ENCODE measurements around the gene CBX6.

Gene CBX6

GRCh38 chr22:38834991-38835390, 37.0 kb downstream of the CBX6 start:
- no peak for DNase-seq

DNA sequence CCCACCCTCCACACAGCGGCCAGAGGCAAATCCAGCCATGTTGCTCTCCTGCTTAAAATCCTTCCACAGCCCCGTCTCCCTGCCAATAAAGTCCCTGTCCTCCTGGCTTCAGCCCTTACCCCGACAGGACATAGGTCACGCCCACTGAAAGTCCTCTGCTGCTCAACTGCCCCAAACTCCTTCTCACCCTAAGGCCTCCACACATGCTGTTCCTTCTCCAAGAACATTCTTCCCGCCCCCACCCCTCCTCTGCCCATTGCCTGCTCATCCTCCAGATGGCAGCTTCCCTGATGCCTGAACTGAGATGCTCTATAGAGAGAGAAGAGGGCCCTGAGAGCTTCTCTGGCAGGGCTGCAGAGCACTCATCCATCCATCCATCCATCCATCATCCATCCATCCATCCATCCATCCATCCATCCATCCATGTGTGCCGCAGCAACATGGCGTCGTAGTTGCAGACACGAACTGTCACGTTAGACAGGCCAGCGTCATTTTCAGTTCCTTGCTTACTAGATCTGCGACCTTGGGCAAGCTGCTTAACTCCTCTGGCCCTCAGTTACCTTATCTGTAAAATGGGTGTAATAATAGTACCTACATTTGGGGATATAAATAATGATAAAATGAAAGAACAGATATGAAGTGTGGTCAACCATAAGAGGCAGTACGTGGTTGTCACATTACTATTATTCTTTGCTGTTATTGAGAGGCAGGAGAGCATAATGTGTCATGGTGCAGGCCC, 37.6 kb downstream of the CBX6 start:
- no peak for DNase-seq

GRCh38 chr22:38833061-38833460, 39.0 kb downstream of the CBX6 start:
- no peak for DNase-seq

DNA sequence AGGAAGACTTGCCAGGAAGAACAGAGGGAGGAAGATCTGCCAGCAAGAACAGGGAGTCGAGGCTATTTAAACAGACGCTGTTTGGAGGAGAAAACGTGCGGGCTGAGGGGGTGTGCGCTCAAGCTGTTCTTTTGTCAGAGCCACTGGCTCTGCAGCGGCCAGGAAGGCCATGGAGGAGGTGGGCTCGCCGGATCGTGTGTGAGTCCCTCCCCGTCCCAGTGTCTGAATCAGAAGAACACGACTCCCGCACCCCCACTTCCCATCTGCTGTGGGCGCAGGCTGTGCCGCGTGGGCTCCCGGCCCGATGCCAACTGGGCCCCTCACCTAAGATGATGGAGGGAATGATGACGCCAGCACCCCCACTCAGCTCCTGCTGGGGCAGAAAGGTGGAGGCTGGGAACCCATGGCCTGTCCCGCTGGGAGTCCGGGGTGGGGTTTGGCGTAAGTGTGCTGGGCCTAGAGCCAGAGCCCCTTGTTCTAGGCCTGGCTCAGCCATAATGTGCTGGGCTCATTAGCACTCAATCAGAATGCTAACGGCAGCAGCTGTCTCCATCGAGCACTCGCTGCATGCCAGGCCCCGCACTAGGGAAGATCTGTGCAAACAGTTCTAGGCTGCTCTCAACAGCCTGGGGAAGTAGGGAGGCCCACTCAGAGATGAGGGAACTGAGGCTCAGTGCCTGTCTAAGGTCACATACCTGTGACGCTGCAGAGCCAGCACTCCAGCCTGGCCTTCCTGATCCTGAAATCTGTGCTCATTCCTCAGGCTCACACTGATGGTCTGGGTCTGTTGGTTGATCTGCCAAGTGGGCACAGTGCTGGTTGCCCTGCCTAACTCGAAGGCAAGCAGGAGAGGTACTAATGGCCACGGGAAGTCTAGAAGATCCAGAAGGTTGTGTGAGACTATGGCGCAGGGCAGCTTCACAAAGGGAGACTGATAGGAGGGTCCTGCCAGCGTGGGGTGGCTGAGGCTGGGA, 39.7 kb downstream of the CBX6 start:
- no peak for DNase-seq

DNA sequence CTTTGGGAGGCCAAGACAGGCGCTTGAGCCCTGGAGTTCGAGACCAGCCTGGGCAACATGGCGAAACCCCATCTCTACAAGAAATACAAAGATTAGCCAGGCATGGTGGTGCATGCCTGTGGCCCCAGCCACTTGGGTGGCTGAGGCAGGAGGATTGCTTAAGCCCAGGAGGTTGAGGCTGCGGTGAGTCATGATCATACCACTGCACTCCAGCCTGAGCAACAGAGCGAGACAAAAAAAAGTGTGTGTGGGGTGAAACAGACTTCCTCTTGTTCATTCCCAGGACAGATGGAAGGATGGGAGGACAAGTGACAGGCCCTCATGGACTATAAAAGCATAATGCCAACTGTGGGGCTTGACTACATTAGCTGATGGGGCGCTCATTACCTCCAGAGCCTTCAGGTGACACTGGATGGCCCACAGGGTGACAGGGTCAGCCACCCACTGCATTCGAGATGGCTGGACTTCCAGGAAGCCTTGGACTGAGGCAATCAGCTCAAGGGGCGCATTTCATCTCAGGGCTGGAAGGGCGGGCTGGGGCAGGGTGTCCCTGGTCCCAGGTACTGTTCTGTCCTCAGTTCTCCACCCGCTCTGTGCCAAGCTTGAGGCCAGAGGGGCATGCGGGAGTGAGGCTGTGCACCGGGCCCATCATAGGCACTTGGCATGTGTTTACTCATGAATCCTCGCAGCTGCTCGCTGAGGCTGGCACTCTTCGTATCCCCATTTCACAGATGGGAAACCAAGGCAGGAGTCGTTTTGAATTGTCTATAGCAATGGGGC, 40.7 kb downstream of the CBX6 start:
- DNase-seq = no peak

GRCh38 chr22:38830845-38831108, 41.2 kb downstream of the CBX6 start:
- DNase-seq = no peak

DNA sequence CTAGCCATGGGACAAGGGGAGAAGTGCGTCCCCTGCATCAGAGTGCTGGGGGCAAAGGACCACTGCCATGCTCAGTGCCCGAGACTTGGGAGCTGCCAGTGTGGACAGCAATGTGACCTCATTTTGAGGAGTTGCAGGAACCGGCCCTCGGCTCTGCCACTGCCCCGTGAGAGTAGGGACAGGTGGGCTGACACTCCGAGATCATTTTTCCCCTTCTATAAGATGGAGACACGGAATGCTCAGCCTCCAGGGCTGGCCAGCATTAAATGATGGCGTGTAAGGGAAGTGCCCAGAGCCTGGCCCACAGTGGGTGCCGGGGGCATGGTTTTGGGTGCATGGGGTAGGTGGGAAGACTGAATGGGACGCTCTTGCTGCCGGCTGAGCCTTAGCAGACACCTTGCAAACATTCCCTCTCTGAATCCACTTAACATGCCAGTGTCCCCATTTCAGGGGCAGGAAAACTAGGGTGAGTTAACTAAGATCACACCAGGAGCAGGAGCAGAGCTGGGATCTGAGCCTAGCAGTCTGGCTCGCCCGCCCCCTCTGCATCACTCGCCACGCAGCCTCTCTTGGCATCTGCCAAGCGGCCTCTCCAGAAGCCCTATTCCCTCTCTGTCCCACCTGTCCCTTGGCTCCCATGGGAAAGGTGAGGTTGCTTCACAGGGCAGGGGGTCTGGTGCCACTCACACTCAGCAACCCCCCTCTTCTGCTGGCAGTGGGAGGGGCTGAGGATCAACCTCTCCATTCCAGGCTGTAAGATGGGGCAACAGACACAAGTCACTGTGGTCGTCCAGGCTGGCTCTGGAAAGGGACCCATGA, 41.8 kb downstream of the CBX6 start:
- no peak for DNase-seq

DNA sequence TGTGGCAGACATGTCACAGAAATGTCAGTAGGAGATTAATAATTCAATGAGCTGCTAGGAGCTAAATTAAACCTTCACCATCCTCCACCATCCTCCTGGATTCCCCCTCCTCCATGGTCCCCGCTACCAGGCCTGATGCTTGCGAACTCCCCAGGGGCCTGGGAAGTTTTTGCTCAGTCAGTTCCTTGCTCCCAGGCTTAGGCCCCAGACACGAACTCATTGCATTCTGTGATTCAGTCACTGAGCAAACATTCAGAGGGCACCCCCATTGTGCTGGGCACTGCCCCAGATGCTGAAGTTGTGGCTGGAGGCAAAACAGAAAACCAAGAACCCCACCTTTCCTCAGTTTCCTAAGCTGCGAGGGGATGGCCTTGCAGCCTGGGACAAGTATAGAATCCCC, 42.5 kb downstream of the CBX6 start:
- DNase-seq = no peak

- no peak for DNase-seq
Observed at GRCh38 chr22:38828616-38829205, 43.3 kb downstream of the CBX6 start.

DNA sequence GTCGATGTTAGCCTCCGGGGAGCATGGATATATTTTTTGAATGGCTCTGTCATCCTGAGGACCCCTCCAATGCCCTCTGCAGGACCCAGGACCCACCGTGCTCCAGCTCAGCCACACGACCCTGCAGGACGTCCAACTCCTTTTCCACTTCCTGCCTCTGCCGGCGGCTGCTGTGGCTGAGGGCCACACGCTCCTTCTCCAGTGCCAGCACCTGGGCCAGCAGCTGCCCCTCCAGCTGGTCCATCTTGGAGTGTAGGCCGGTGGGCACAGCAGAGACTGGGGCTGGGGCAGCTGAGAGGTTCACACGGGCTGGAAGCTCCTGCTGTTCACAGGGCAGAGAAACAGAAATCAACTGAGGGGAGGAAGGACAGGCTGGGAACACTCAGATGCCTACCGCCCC, 43.8 kb downstream of the CBX6 start:
- DNase-seq = no peak

- no peak for DNase-seq
Observed at GRCh38 chr22:38827510-38827909, 44.5 kb downstream of the CBX6 start.

- DNase-seq = no peak
Observed at GRCh38 chr22:38826801-38827200, 45.2 kb downstream of the CBX6 start.

- no peak for DNase-seq
Observed at GRCh38 chr22:38826386-38826785, 45.6 kb downstream of the CBX6 start.

DNA sequence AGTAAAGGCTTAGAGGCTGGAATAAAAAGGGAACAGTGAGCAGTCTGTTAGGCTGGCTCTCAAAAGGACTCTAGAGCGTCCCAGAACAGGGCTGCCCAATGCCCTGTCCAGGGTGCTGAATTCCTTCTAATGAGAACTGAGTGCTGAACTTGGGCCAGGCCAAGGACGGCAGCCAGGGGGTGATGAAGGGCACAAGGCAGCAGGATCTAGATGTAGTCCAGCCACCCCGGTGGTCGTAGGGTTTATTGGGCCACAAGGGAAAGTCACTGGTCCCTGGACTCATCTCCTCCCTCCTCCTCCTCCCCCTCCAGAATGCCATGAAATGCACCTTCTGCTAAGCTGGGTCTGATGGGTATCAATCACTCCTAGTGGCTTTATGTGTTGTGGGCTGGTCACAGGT, 47.4 kb downstream of the CBX6 start:
- peak; percentile 11 for DNase-seq

DNA sequence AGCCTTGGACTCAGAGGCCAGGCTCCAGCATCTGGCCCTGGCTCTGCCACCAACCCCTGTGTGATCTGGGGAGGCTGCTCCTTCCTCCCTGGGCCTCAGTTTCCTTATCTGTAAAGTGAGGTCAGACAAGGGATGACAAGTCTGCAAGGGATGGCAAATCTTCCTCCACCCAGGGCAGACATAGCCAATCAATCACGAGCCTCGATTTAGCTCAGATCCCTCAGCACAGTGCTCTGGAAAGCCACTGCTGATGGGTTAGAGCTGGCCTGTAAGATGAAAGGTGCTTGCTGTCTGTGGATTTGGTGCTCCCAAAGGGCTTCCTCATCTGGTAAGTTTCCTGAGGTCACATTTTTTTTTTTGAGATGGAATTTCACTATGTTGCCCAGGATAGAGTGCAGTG, 48.4 kb downstream of the CBX6 start:
- no peak for DNase-seq

GRCh38 chr22:38823076-38823475, 48.9 kb downstream of the CBX6 start:
- DNase-seq = no peak

GRCh38 chr22:38820020-38820419, 52.0 kb downstream of the CBX6 start:
- no peak for DNase-seq

- DNase-seq = no peak
Observed at GRCh38 chr22:38819387-38819940, 52.6 kb downstream of the CBX6 start.

DNA sequence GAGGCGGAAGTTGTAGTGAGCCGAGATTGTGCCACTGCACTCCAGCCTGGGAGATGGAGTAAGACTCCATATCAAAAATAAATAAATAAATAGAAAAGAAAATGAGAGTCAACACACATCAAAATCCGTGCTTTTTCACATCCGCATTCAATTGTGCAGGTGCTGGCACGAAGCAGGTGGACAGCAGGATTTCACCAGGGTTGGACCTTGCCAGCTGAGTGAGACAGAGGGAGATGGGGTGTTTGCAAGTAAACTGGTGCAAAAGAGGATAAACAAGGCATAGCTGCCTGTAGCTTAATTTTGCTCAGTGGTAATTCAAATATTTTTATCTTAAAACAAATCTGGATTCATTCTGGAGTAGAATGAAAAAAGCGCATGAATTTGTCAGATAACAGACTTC, 54.8 kb downstream of the CBX6 start:
- no peak for DNase-seq

- DNase-seq = no peak
Observed at GRCh38 chr22:38815842-38816241, 56.2 kb downstream of the CBX6 start.
